Testis (tissue), 3 donors: ENCODE measurements around the gene PIGX. TPM values are rescaled to one million over a fixed set of nuclear protein-coding genes. Genes with fewer than 3 reads are reported as not detected.
"Not testable (repeated sequence)": the region's sequence is repeated elsewhere in the genome, so short reads cannot be mapped to it uniquely, and the experiment has no call there.

Experiments
- DNase-seq: peaks from one replicate; pipeline ENCODE4 v3.0.0-alpha.2; 2019
- H3K27ac ChIP-seq, 2 donors: fragments of 200-600 bp; sonication (generic); one replicate each; pipeline ENCODE4 v1.5.1; 2019
- H3K27me3 ChIP-seq: fragments of 200-600 bp; sonication (generic); one replicate; pipeline ENCODE4 v1.5.1; 2019
- H3K36me3 ChIP-seq: fragments of 200-600 bp; sonication (generic); one replicate; pipeline ENCODE4 v1.5.1; 2017; ENCODE audit warnings: low read depth; ENCODE audit errors: missing control alignments
- H3K4me1 ChIP-seq: fragments of 200-600 bp; sonication (generic); one replicate; pipeline ENCODE4 v1.5.1; 2019
- H3K4me3 ChIP-seq, 2 donors: fragments of 200-600 bp; sonication (generic); one replicate each; pipeline ENCODE4 v1.5.1; 2017 to 2019
- H3K9me3 ChIP-seq: fragments of 200-600 bp; sonication (generic); one replicate; pipeline ENCODE4 v1.5.1; 2017
- POLR2A ChIP-seq: fragments of 450-650 bp; IDR thresholded peaks from one replicate; pipeline ENCODE4 v1.6.1; 2017; ENCODE audit warnings: antibody characterized with exemption, mild to moderate bottlenecking, moderate library complexity
- WGBS, 2 donors: methylation state at CpG; one replicate each; pipeline ENCODE4 v1.1.5; 2018; 5-methylcytosine and 5-hydroxymethylcytosine counted together
- intact Hi-C: fragments of 100-400 bp; cut with DNase I; formaldehyde crosslinking; loops from one replicate; pipeline ENCODE4 v1.15.1; 2023; ENCODE audit warnings: low total_unique reads
- polyA plus RNA-seq: library from polyadenylated mRNA; stranded (reverse); fragments of 350-450 nt; fragmentation: Illumina TruSeq; extraction: RNeasy Lipid Tissue Mini Kit (QIAGEN cat#74804); gene quantifications from one replicate; pipeline ENCODE4 v1.2.3, GENCODE V29; 2014; ENCODE audit warnings: low read depth, low replicate concordance; ENCODE audit not compliant: insufficient read depth
- total RNA-seq, 2 donors: library from RNA; depleted of rRNA; stranded (reverse); fragments of >200 nt; gene quantifications; one replicate each; pipeline ENCODE4 v1.2.3, GENCODE V29; 2016
- TF ChIP-seq, protein P1 (sequence below), 3 experiments: fragments of 450-650 bp in 2 of 3; fragments of 200-600 bp in 1 of 3; sonication (generic) in 1 of 3; IDR thresholded peaks; one replicate each; pipeline ENCODE4 v1.5.1; 2016 to 2019; ENCODE audit warnings: antibody characterized with exemption in 3 of 3, mild to moderate bottlenecking in 2 of 3, moderate library complexity in 1 of 3

PIGX gene
- total and polyA plus RNA-seq, 3 donors from 2014 or later = 21.6 to 37.5 (median 23.8) TPM

- WGBS, 2 donors = 87 to 90% methylated on average over 7 of the region's 7 CpGs
- no peak overlapping the region for H3K27ac ChIP-seq
- no peak for DNase-seq
- H3K36me3 ChIP-seq = no peaks in the 10 kb centered on the region
- TF ChIP-seq, protein P1, sequence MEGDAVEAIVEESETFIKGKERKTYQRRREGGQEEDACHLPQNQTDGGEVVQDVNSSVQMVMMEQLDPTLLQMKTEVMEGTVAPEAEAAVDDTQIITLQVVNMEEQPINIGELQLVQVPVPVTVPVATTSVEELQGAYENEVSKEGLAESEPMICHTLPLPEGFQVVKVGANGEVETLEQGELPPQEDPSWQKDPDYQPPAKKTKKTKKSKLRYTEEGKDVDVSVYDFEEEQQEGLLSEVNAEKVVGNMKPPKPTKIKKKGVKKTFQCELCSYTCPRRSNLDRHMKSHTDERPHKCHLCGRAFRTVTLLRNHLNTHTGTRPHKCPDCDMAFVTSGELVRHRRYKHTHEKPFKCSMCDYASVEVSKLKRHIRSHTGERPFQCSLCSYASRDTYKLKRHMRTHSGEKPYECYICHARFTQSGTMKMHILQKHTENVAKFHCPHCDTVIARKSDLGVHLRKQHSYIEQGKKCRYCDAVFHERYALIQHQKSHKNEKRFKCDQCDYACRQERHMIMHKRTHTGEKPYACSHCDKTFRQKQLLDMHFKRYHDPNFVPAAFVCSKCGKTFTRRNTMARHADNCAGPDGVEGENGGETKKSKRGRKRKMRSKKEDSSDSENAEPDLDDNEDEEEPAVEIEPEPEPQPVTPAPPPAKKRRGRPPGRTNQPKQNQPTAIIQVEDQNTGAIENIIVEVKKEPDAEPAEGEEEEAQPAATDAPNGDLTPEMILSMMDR (IDR thresholded peaks at IDR 0.05) = no peak
- no peaks in the 10 kb centered on the region for H3K27me3 ChIP-seq
- intact Hi-C loops = no loop called here
- H3K4me3 ChIP-seq = no peak overlapping the region
- peaks cover 7% of the 10 kb centered on the region for H3K4me1 ChIP-seq
- no peaks in the 10 kb centered on the region for H3K9me3 ChIP-seq
Measured at GRCh38 chr3:196708467-196708866, 3.7 kb upstream of the PIGX start.

DNA sequence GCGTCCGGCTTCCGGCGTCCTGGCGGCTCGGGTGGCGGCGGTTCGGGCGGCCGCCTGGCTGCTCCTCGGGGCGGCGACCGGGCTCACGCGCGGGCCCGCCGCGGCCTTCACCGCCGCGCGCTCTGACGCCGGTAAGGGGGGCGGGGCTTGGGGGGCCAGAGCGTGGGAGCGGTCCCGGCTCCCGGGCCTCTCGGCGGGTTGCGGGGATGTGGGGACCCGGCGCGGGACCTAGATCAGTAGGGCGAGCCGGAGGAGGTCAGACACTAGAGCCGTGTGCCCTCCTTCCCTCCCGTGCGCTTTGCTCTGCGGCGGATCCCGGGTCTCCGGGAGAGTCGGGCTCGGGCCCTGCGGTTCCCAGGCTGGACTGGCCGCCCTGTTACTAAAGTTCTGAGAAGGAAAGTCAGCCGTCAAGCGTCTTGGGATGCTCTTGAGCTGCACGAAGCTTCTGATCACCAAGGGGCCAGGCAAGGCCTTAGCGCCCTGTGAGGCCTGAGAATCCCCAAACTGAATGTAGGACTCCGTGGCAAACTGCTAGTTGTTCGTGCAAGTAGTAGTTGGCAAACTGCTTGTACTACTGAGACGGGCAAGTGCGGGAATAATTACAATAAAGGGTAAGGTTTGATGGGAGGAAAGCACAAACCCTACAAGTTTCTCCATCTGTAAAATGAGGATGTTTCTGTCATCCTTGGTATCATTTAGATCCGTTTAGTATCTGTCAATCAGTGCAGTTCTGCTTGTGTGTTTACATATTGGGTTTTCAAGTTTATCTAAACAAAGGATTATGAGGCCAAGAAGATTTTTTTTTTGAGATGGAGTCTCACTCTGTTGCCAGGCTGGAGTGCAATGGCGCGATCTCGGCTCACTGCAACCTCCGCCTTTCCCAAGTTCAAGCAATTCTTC lies 587 bp downstream of the PIGX start:
- H3K9me3 ChIP-seq = no peaks in the 10 kb centered on the region
- no peaks in the 10 kb centered on the region for H3K27me3 ChIP-seq
- TF ChIP-seq, protein P1 (IDR thresholded peaks at IDR 0.05) = no peak
- TF ChIP-seq POLR2A = no peak
- intact Hi-C loops = no loop called here
- peak; percentile 76 for DNase-seq
- H3K4me1 ChIP-seq = peaks cover 8% of the 10 kb centered on the region
- H3K27ac ChIP-seq = peak overlapping the region; percentile 92 to 97
- no peaks in the 10 kb centered on the region for H3K36me3 ChIP-seq
- H3K4me3 ChIP-seq = peak overlapping the region; percentile 74 to 85
- WGBS, 2 donors = 11 to 20% methylated on average over 7 to 20 of the region's 64 CpGs

DNA sequence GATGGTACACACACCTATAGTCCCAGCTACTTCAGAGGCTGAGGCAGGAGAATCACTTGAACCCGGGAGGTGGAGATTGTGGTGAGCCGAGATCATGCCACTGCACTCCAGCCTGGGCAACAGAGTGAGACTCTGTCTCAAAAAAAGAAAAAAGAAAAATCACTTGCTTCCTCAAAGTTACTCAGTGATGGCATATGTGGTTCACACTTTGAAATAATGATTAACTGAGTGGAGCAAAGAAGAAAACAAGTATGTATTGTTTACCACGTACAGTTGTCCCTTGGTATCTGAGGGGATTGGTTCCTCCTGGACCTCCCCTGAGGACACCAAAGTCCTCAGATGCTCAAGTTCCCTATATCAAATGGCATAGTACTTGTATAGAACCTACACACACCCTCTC lies 5.0 kb downstream of the PIGX start:
- H3K27ac ChIP-seq, DNase-seq, H3K4me1 ChIP-seq, intact Hi-C loops, H3K9me3 ChIP-seq, H3K27me3 ChIP-seq, H3K4me3 ChIP-seq, H3K36me3 ChIP-seq: not testable (repeated sequence)
- WGBS, 2 donors = 93 to 94% methylated on average over 3 of the region's 3 CpGs

DNA sequence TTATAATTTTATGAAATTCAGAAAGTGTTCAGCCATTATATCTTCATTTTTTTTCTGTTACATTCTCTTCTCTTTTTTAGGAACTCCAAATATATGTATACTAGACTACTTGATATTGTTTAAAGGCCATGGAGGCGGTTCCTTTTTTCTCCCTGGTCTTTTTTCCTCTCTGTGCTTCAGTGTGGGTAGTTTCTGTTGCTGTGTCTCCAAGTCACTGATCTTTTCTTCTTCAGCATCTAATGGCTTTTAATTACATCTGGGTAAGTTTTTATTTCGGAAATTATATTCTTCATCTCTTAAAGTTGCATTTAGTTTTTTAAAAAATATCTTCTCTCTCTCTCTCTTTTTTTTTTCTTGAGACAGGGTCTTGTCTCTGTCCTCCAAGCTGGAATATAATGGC lies 8.9 kb downstream of the PIGX start:
- TF ChIP-seq, protein P1 (IDR thresholded peaks at IDR 0.05) = no peak
- no peak for TF ChIP-seq POLR2A
- WGBS, 2 donors = 95 to 98% methylated on average over 2 of the region's 2 CpGs
- H3K27ac ChIP-seq = no peak overlapping the region
- H3K9me3 ChIP-seq = no peaks in the 10 kb centered on the region
- no peak overlapping the region for H3K4me3 ChIP-seq
- H3K36me3 ChIP-seq = no peaks in the 10 kb centered on the region
- H3K27me3 ChIP-seq = no peaks in the 10 kb centered on the region
- intact Hi-C loops = no loop called here
- no peaks in the 10 kb centered on the region for H3K4me1 ChIP-seq
- DNase-seq = no peak

DNA sequence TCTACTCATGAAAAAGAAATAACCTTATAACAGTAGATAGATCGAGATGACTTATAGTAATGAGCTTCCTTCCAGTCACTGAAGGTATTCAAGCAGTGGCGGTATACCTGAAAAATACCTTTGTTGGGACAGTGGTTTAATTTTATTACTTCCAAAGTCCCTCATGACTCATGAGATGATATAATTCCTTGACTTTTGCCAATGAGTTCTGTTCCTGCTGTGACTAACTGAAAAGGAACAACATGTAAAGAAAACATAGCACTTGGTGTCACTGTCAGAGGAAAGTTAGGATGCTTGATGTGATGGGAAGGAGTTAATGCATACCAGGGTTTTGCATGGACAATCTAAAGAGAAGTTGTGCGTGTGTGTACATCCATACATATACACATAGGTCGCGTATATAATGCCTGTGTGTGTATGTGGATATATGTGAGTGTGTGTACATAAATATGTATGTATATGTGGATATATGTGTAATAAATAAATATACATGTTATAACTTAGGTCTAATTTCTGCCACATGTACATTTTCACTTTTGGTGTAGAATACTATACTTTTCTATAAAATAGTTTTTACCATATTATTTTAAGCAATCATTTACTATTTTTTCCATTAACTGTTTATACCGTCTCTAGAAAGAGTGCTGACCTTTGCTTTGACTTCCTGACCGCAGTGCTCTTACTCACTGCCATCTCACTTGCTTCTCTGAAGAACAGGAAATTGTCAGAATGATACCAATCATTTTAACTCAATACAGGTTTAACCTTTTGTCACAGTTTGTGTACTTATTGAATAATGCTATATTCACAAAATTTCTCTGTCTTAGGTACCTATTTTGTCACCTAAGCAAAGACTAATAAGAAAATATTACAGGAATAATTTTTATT lies 14.9 kb downstream of the PIGX start:
- H3K36me3 ChIP-seq = no peaks in the 10 kb centered on the region
- no peaks in the 10 kb centered on the region for H3K4me1 ChIP-seq
- H3K27me3 ChIP-seq = no peaks in the 10 kb centered on the region
- intact Hi-C loops = no loop called here
- no peak overlapping the region for H3K27ac ChIP-seq
- no peaks in the 10 kb centered on the region for H3K9me3 ChIP-seq
- H3K4me3 ChIP-seq = no peak overlapping the region
- no peak for TF ChIP-seq POLR2A
- TF ChIP-seq, protein P1 (IDR thresholded peaks at IDR 0.05) = no peak
- DNase-seq = no peak
- WGBS, 2 donors = 85 to 95% methylated on average over 7 of the region's 7 CpGs
